ENCODE measurements around the gene RD3L.

RD3L gene

DNA sequence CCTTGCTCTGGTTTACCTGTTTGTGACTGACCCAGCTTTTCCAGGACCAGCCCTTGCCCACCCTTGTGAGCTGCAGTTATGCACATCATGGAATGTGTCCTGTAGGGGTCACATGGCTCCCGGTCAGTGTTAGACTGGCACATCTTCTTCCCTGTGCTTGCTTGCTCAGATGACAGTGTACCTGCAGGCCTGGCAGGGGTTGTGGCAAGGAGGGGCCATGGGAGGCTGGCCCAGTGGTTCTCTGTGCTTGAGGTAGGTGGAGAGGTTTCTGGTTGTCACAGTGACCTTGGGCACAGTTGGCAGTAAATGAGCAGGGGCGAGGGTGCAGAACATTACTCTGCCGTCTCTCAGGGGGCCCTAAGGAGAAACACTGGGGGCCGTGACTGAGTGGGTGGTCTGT lies 27.6 kb upstream of the RD3L start:
- H3K4me3 ChIP-seq (ENCODE audit: low read depth, low read length): no peak overlapping the region
- TF ChIP-seq, protein P1, sequence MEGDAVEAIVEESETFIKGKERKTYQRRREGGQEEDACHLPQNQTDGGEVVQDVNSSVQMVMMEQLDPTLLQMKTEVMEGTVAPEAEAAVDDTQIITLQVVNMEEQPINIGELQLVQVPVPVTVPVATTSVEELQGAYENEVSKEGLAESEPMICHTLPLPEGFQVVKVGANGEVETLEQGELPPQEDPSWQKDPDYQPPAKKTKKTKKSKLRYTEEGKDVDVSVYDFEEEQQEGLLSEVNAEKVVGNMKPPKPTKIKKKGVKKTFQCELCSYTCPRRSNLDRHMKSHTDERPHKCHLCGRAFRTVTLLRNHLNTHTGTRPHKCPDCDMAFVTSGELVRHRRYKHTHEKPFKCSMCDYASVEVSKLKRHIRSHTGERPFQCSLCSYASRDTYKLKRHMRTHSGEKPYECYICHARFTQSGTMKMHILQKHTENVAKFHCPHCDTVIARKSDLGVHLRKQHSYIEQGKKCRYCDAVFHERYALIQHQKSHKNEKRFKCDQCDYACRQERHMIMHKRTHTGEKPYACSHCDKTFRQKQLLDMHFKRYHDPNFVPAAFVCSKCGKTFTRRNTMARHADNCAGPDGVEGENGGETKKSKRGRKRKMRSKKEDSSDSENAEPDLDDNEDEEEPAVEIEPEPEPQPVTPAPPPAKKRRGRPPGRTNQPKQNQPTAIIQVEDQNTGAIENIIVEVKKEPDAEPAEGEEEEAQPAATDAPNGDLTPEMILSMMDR (IDR thresholded peaks at IDR 0.05; ENCODE audit: low read depth, low read length): no peak

GRCh38 chr14:103966631-103967030 lies 24.3 kb upstream of the RD3L start:
- TF ChIP-seq, protein P1 (IDR thresholded peaks at IDR 0.05; ENCODE audit: low read depth, low read length): no peak
- no peak overlapping the region for H3K4me3 ChIP-seq (ENCODE audit: low read depth, low read length)

- TF ChIP-seq, protein P1 (IDR thresholded peaks at IDR 0.05; ENCODE audit: low read depth, low read length): no peak
- H3K4me3 ChIP-seq (ENCODE audit: low read depth, low read length): no peak overlapping the region
Measured at GRCh38 chr14:103961928-103962578, 19.7 kb upstream of the RD3L start.

DNA sequence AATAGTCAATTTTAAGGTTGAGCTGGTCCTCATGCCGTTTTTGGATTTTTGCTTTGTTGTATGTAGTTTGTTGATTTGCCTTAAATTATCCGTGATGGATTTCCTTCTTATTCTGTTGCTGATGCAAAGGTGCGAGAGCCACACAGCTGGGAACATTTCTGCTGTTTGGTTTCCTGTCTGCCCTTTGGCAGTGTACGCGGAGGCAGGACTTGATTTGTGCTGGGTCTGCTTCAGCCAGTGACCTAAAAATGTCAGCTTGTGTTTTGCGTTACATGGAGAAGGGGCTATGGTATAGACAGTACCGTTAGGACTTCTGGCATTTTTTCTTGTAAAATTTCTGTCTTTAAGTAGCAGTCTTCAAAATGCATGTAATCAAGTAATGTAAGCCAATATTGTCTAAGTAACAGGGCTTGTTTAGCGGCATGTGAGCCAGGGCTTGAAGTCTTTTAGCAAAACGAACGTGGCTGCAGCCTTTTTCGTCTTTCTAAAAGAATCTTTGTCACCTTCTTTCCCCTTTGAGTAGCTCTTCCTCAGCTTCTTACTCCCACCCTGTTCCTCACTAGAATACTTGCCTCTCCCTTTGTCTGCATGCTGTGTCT lies 18.2 kb upstream of the RD3L start:
- TF ChIP-seq, protein P1 (IDR thresholded peaks at IDR 0.05; ENCODE audit: low read depth, low read length): no peak
- H3K4me3 ChIP-seq (ENCODE audit: low read depth, low read length): no peak overlapping the region

GRCh38 chr14:103949131-103949790 lies 6.9 kb upstream of the RD3L start:
- TF ChIP-seq, protein P1 (IDR thresholded peaks at IDR 0.05; ENCODE audit: low read depth, low read length): no peak
- H3K4me3 ChIP-seq (ENCODE audit: low read depth, low read length): no peak overlapping the region

- TF ChIP-seq, protein P1 (IDR thresholded peaks at IDR 0.05; ENCODE audit: low read depth, low read length): no peak
- no peak overlapping the region for H3K4me3 ChIP-seq (ENCODE audit: low read depth, low read length)
Measured at GRCh38 chr14:103948442-103948841, 6.1 kb upstream of the RD3L start.

DNA sequence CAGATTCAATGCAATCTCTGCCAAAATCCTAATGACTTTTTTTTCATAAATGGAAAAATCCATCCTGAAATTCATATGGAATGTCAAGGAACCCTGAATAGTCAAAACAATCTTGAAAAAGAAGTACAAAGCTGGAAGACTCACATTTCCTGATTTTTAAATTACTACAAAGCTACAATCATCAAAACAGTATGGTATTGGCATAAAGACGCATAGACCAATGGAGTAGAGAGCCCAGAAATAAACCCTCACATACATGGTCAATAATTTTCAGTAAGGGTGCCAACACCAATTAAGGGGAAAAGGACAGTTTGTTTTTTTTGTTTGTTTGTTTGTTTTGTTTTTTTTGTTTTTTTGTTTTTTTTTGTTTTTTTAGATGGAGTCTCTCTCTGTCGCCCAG lies 4.6 kb upstream of the RD3L start:
- TF ChIP-seq, protein P1 (IDR thresholded peaks at IDR 0.05; ENCODE audit: low read depth, low read length): no peak
- no peak overlapping the region for H3K4me3 ChIP-seq (ENCODE audit: low read depth, low read length)

Measured in WI38 (cell line).